Mesenchymal stem cell (in vitro differentiated cells and primary cell): ENCODE results near the gene ADGRL3.

Experiments
- DNase-seq: peaks from one replicate; pipeline ENCODE4 v3.0.0-alpha.2; 2013
- H2AFZ ChIP-seq: one replicate; pipeline ENCODE4 v1.6.1; 2013; ENCODE audit warnings: low read depth, mild to moderate bottlenecking, control low read depth, inconsistent platforms, low read length, moderate library complexity
- H2AK5ac ChIP-seq: 2 replicates; pipeline ENCODE4 v1.6.1; 2013; ENCODE audit warnings: low read length, moderate library complexity, mild to moderate bottlenecking, inconsistent platforms; ENCODE audit not compliant: severe bottlenecking
- H2BK120ac ChIP-seq: one replicate; pipeline ENCODE4 v1.6.1; 2013; ENCODE audit warnings: low read depth, mild to moderate bottlenecking, inconsistent platforms, low read length, moderate library complexity
- H2BK12ac ChIP-seq, 2 experiments: one replicate each; pipeline ENCODE4 v1.6.1; 2013; ENCODE audit warnings: inconsistent platforms in 2 of 2, low read length in 2 of 2, mild to moderate bottlenecking in 2 of 2, moderate library complexity in 2 of 2, control low read depth in 1 of 2
- H2BK15ac ChIP-seq: one replicate; pipeline ENCODE4 v1.6.1; 2013; ENCODE audit warnings: mild to moderate bottlenecking, low read depth, inconsistent platforms; ENCODE audit not compliant: poor library complexity, severe bottlenecking
- H2BK5ac ChIP-seq: 2 replicates; pipeline ENCODE4 v1.6.1; 2013; ENCODE audit warnings: low read depth, mild to moderate bottlenecking, low read length, control low read depth, inconsistent platforms; ENCODE audit not compliant: poor library complexity, severe bottlenecking
- H3K14ac ChIP-seq, 2 experiments: one replicate each; pipeline ENCODE4 v1.6.1; 2013; ENCODE audit warnings: inconsistent platforms in 2 of 2, low read length in 2 of 2, control low read depth in 1 of 2, mild to moderate bottlenecking in 1 of 2, moderate library complexity in 1 of 2
- H3K18ac ChIP-seq, 2 experiments: one replicate each; pipeline ENCODE4 v1.6.1; 2013; ENCODE audit warnings: inconsistent platforms in 2 of 2, low read length in 2 of 2, control low read depth in 1 of 2, low read depth in 1 of 2, mild to moderate bottlenecking in 1 of 2
- H3K23ac ChIP-seq, 2 experiments: one replicate each; pipeline ENCODE4 v1.6.1; 2013; ENCODE audit warnings: inconsistent platforms in 2 of 2, low read length in 2 of 2, mild to moderate bottlenecking in 2 of 2, moderate library complexity in 2 of 2, control low read depth in 1 of 2
- H3K27ac ChIP-seq: 2 replicates; pipeline ENCODE4 v1.5.1; 2013; ENCODE audit warnings: mild to moderate bottlenecking, moderate library complexity, low read length, control low read depth, inconsistent platforms; ENCODE audit not compliant: poor library complexity, severe bottlenecking
- H3K27me3 ChIP-seq, 2 experiments: 2 replicates each; pipeline versions ENCODE4 v1.6.1 to v1.7.0; 2013; ENCODE audit warnings: low read length in 2 of 2, mild to moderate bottlenecking in 2 of 2, moderate library complexity in 2 of 2, control low read depth in 1 of 2, inconsistent platforms in 1 of 2; ENCODE audit not compliant: control insufficient read depth in 1 of 2, insufficient read depth in 1 of 2
- H3K36me3 ChIP-seq, 2 experiments: 2 replicates each; pipeline versions ENCODE4 v1.6.1 to v1.7.0; 2013; ENCODE audit warnings: low read length in 2 of 2, control low read depth in 1 of 2, inconsistent platforms in 1 of 2, low read depth in 1 of 2, mild to moderate bottlenecking in 1 of 2; ENCODE audit not compliant: insufficient read depth in 2 of 2, control insufficient read depth in 1 of 2
- H3K4ac ChIP-seq, 2 experiments: one replicate each; pipeline ENCODE4 v1.6.1; 2013; ENCODE audit warnings: inconsistent platforms in 2 of 2, low read length in 2 of 2, mild to moderate bottlenecking in 2 of 2, moderate library complexity in 2 of 2, control low read depth in 1 of 2, low read depth in 1 of 2
- H3K4me1 ChIP-seq: 2 replicates; pipeline ENCODE4 v1.6.1; 2013; ENCODE audit warnings: low read depth, low read length, control low read depth; ENCODE audit not compliant: control insufficient read depth, insufficient read depth
- H3K4me2 ChIP-seq: 2 replicates; pipeline ENCODE4 v1.6.1; 2013; ENCODE audit warnings: low read length, mild to moderate bottlenecking, inconsistent platforms; ENCODE audit not compliant: poor library complexity, severe bottlenecking
- H3K4me3 ChIP-seq, 2 experiments: 2 replicates each; pipeline versions ENCODE4 v1.5.1 to v1.7.0; 2013; ENCODE audit warnings: low read length in 2 of 2, mild to moderate bottlenecking in 2 of 2, control low read depth in 1 of 2, low read depth in 1 of 2; ENCODE audit not compliant: insufficient read depth in 1 of 2
- H3K79me1 ChIP-seq: replicated peaks from 2 replicates; pipeline ENCODE4 v1.6.1; 2013; ENCODE audit warnings: mild to moderate bottlenecking, control low read depth, low read length, inconsistent platforms; ENCODE audit not compliant: poor library complexity, severe bottlenecking
- H3K9ac ChIP-seq: 2 replicates; pipeline ENCODE4 v1.7.0; 2013; ENCODE audit warnings: mild to moderate bottlenecking, low read length, moderate library complexity
- H3K9me3 ChIP-seq: 2 replicates; pipeline ENCODE4 v1.7.0; 2013; ENCODE audit warnings: mild to moderate bottlenecking, low read length; ENCODE audit not compliant: control insufficient read depth
- H4K8ac ChIP-seq: one replicate; pipeline ENCODE4 v1.6.1; 2013; ENCODE audit warnings: inconsistent platforms, mild to moderate bottlenecking, low read length, moderate library complexity
- H4K91ac ChIP-seq: one replicate; pipeline ENCODE4 v1.6.1; 2013; ENCODE audit warnings: mild to moderate bottlenecking, low read length, inconsistent platforms
- WGBS: methylation state at CpG from one replicate; pipeline ENCODE4 v1.1.7; 2013; ENCODE audit warnings: mixed read lengths; 5-methylcytosine and 5-hydroxymethylcytosine counted together

ADGRL3 gene

DNA sequence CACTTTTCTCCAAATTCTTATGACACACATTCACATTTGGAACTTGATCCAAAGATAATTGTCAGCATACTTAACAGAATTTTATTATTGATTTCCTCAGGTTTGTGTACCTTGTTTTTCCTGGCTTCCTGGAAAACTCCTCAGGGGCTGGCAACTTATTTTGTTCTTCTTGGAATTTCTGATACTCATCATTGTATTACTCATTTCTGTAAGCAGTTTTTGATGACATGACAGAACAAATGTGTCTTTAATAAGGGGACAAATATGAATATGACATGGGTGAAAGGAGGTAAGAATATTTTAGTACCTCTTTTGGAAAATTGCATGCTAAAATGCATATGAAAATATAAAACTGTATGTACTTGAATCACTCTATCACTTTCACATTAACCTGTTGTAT is 237.8 kb downstream of the ADGRL3 start:
- Histone ChIP-seq H3K9ac (no peak overlapping the region), H4K91ac (no peak overlapping the region), H3K4me1 (no peaks in the 10 kb centered on the region), H3K79me1 (no peaks in the 10 kb centered on the region), H3K36me3 (no peaks in the 10 kb centered on the region), H3K9me3 (no peaks in the 10 kb centered on the region), H3K14ac (no peak overlapping the region), H3K4ac (no peak overlapping the region), H2BK120ac (no peak overlapping the region), H3K23ac (no peak overlapping the region), H2BK12ac (no peak overlapping the region), H3K27me3 (no peaks in the 10 kb centered on the region), H3K27ac (no peak overlapping the region), H3K18ac (no peak overlapping the region), H2AK5ac (no peak overlapping the region), H4K8ac (no peak overlapping the region), H2BK15ac (no peak overlapping the region), H2BK5ac (no peak overlapping the region), H3K4me3 (no peak overlapping the region), H2AFZ (no peak overlapping the region), H3K4me2 (no peak overlapping the region)
- DNase-seq = no peak

DNA sequence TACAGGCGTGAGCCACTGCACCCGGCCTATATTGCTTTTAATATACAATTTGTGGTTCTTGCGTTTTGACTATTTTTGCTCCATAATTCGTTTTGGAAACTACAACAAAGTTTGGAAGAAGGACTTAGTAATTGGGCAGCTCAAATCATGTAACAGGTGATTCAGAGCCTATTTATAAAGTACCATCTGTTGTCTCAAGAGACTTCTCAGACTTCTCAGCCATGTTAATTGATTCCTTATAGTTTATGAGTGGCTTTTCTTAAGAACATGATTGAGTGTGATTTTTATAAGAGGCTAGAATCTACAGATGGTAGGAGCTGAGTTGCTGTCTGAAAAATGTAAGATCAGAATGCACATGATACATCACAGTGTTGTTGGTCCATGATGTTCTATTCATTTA is 240.2 kb downstream of the ADGRL3 start:
- Histone ChIP-seq H3K9ac (no peak overlapping the region), H3K23ac (no peak overlapping the region), H4K8ac (no peak overlapping the region), H2AFZ (no peak overlapping the region), H3K4ac (no peak overlapping the region), H3K18ac (no peak overlapping the region), H3K9me3 (no peaks in the 10 kb centered on the region), H3K4me3 (no peak overlapping the region), H2BK12ac (no peak overlapping the region), H2BK5ac (no peak overlapping the region), H3K4me1 (peaks cover 2% of the 10 kb centered on the region), H3K79me1 (no peaks in the 10 kb centered on the region), H3K27me3 (no peaks in the 10 kb centered on the region), H2BK15ac (no peak overlapping the region), H3K36me3 (no peaks in the 10 kb centered on the region), H4K91ac (no peak overlapping the region), H2BK120ac (no peak overlapping the region), H2AK5ac (no peak overlapping the region), H3K27ac (no peak overlapping the region), H3K14ac (no peak overlapping the region), H3K4me2 (no peak overlapping the region)
- DNase-seq = no peak
- WGBS = 97% methylated on average over 4 of the region's 4 CpGs

DNA sequence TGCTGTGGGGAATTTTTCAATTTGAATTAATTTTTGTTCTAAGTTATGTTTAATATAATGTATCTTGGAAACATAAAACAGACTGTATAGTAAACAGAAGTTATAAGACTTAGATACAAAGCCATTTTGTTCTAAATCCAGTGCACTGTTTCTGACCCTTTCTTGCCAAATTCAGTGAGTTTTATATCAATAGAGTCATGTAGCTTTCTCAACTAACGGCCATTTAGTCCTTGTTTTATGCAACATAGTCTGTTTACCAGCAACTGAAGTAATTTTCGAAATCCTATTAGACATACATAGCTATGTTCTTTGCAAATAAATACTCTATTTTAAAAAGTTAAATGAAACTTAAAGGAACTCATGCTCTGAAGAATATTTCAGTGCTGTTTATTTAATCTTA is 242.8 kb downstream of the ADGRL3 start:
- no peaks in the 10 kb centered on the region for H3K27me3 ChIP-seq
- no peak overlapping the region for H3K27ac ChIP-seq
- no peaks in the 10 kb centered on the region for H3K9me3 ChIP-seq
- no peak overlapping the region for H4K8ac ChIP-seq
- no peak overlapping the region for H2BK15ac ChIP-seq
- H3K18ac ChIP-seq = no peak overlapping the region
- no peak overlapping the region for H3K9ac ChIP-seq
- H3K23ac ChIP-seq = no peak overlapping the region
- no peak overlapping the region for H2AK5ac ChIP-seq
- no peak overlapping the region for H4K91ac ChIP-seq
- no peak overlapping the region for H3K4me2 ChIP-seq
- DNase-seq = peak; percentile 2
- no CpG with 5 or more reads among the region's 2 CpGs for WGBS
- H2BK12ac ChIP-seq = no peak overlapping the region
- no peak overlapping the region for H2BK5ac ChIP-seq
- no peaks in the 10 kb centered on the region for H3K79me1 ChIP-seq
- H2BK120ac ChIP-seq = no peak overlapping the region
- H2AFZ ChIP-seq = no peak overlapping the region
- no peak overlapping the region for H3K14ac ChIP-seq
- no peak overlapping the region for H3K4me3 ChIP-seq
- peaks cover 2% of the 10 kb centered on the region for H3K4me1 ChIP-seq
- H3K36me3 ChIP-seq = no peaks in the 10 kb centered on the region
- no peak overlapping the region for H3K4ac ChIP-seq

DNA sequence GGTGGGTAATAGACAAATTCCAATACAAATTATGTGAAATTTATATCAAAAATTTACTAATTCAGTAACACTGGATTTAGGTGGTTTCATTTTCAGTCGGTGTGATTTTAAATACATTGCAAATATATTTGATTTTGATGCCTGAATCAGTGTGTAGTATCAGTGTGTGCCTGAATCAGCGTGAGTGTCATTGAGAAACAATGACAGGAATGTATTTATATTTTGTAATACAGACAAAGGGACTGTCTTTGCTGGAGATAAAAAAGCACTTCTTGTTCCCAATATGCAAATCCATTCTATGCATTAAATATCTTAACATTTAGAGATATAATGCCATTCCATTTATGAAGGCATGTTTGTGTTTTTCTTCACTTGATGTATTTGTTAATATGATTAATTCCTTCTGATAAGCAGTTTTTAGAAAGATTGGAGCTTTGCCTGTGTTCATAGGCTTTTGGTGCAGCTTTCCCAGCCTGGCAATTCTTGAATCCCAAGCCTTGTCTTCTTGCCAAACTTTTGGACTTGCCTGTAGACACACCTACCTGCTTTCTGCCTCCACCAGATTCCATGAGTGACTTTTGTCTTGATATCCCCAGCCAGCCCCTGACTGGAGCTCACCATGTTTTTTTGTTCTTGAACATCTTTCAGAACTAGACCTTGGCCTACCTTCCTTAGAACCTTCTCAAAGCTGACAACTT is 243.8 kb downstream of the ADGRL3 start:
- Histone ChIP-seq H3K4me2 (no peak overlapping the region), H3K14ac (no peak overlapping the region), H3K9ac (peak overlapping the region; percentile 33), H3K27me3 (no peaks in the 10 kb centered on the region), H3K23ac (no peak overlapping the region), H3K4me3 (no peak overlapping the region), H2BK120ac (no peak overlapping the region), H2AFZ (no peak overlapping the region), H4K8ac (no peak overlapping the region), H2BK12ac (no peak overlapping the region), H3K79me1 (no peaks in the 10 kb centered on the region), H3K9me3 (no peaks in the 10 kb centered on the region), H4K91ac (no peak overlapping the region), H3K4me1 (peaks cover 2% of the 10 kb centered on the region), H2AK5ac (peak overlapping the region; percentile 37), H2BK5ac (no peak overlapping the region), H2BK15ac (no peak overlapping the region), H3K18ac (no peak overlapping the region), H3K27ac (no peak overlapping the region), H3K36me3 (no peaks in the 10 kb centered on the region), H3K4ac (peak overlapping the region in 1 of 2 experiments; percentile 58)
- peak; percentile 50 for DNase-seq
- WGBS = 6% methylated on average over 2 of the region's 2 CpGs
